H9 (cell line): ENCODE data around the gene HOXD4. TPM values are rescaled to one million over a fixed set of nuclear protein-coding genes. Genes with fewer than 3 reads are reported as not detected.

Source experiments
- DNase-seq: peaks from one replicate; pipeline ENCODE4 v3.0.0-alpha.2; 2017
- H2AFZ ChIP-seq: one replicate; pipeline ENCODE4 v1.6.1; 2013; ENCODE audit warnings: mild to moderate bottlenecking, low read length, control low read depth, moderate library complexity
- H2AK5ac ChIP-seq: 2 replicates; pipeline ENCODE4 v1.6.1; 2013; ENCODE audit warnings: low read length, control low read depth, mixed read lengths; ENCODE audit not compliant: insufficient read length
- H2BK120ac ChIP-seq: one replicate; pipeline ENCODE4 v1.6.1; 2013; ENCODE audit warnings: low read depth, mild to moderate bottlenecking, low read length, control low read depth, inconsistent platforms; ENCODE audit not compliant: poor library complexity, severe bottlenecking
- H2BK12ac ChIP-seq: 2 replicates; pipeline ENCODE4 v1.6.1; 2013; ENCODE audit warnings: low read length, control low read depth, mixed read lengths, low read depth; ENCODE audit not compliant: insufficient read length
- H2BK15ac ChIP-seq: 2 replicates; pipeline ENCODE4 v1.6.1; 2013; ENCODE audit warnings: low read depth, low read length, control low read depth
- H2BK20ac ChIP-seq: one replicate; pipeline ENCODE4 v1.6.1; 2013; ENCODE audit warnings: low read depth, mild to moderate bottlenecking, low read length, control low read depth, inconsistent platforms; ENCODE audit not compliant: poor library complexity, severe bottlenecking
- H2BK5ac ChIP-seq: 2 replicates; pipeline ENCODE4 v1.6.1; 2013; ENCODE audit warnings: low read length, control low read depth, mixed read lengths; ENCODE audit not compliant: insufficient read length
- H3K14ac ChIP-seq: 2 replicates; pipeline ENCODE4 v1.6.1; 2013; ENCODE audit warnings: low read length, control low read depth; ENCODE audit not compliant: insufficient read depth
- H3K18ac ChIP-seq: 2 replicates; pipeline ENCODE4 v1.6.1; 2013; ENCODE audit warnings: low read depth, mild to moderate bottlenecking, mixed read lengths, low read length, control low read depth; ENCODE audit not compliant: insufficient read length
- H3K23ac ChIP-seq: 2 replicates; pipeline ENCODE4 v1.6.1; 2013; ENCODE audit warnings: low read length, control low read depth, mixed read lengths, low read depth; ENCODE audit not compliant: insufficient read length
- H3K23me2 ChIP-seq: 2 replicates; pipeline ENCODE4 v1.6.1; 2013; ENCODE audit warnings: low read depth, mild to moderate bottlenecking, mixed read lengths, low read length, control low read depth; ENCODE audit not compliant: insufficient read length, poor library complexity, severe bottlenecking
- H3K27ac ChIP-seq: 2 replicates; pipeline ENCODE4 v1.5.1; 2013; ENCODE audit warnings: low read length, control low read depth, mixed read lengths, low read depth; ENCODE audit not compliant: insufficient read length
- H3K27me3 ChIP-seq: 2 replicates; pipeline ENCODE4 v1.6.1; 2013; ENCODE audit warnings: low read length, control low read depth, inconsistent platforms; ENCODE audit not compliant: insufficient read depth
- H3K4ac ChIP-seq: 2 replicates; pipeline ENCODE4 v1.6.1; 2013; ENCODE audit warnings: low read depth, mild to moderate bottlenecking, control low read depth, inconsistent platforms, low read length, moderate library complexity
- H3K4me1 ChIP-seq: 2 replicates; pipeline ENCODE4 v1.6.1; 2013; ENCODE audit warnings: low read length, control low read depth, inconsistent platforms; ENCODE audit not compliant: insufficient read depth
- H3K4me2 ChIP-seq: 2 replicates; pipeline ENCODE4 v1.6.1; 2013; ENCODE audit warnings: low read length, control low read depth, mixed read lengths; ENCODE audit not compliant: insufficient read length, insufficient read depth
- H3K56ac ChIP-seq: 2 replicates; pipeline ENCODE4 v1.6.1; 2013; ENCODE audit warnings: low read depth, mild to moderate bottlenecking, mixed read lengths, low read length, control low read depth; ENCODE audit not compliant: insufficient read length
- H3K79me1 ChIP-seq: 2 replicates; pipeline ENCODE4 v1.6.1; 2013; ENCODE audit warnings: low read depth, mild to moderate bottlenecking, moderate library complexity, low read length, control low read depth, inconsistent platforms; ENCODE audit not compliant: insufficient read depth, poor library complexity, severe bottlenecking
- H3K79me2 ChIP-seq: 2 replicates; pipeline ENCODE4 v1.6.1; 2013; ENCODE audit warnings: low read length, control low read depth, inconsistent platforms; ENCODE audit not compliant: insufficient read depth
- H3K9ac ChIP-seq: 2 replicates; pipeline ENCODE4 v1.6.1; 2013; ENCODE audit warnings: low read length, control low read depth, mixed read lengths; ENCODE audit not compliant: insufficient read length; ENCODE audit errors: extremely low read depth
- H3K9me3 ChIP-seq: one replicate; pipeline ENCODE4 v1.6.1; 2013; ENCODE audit warnings: low read depth, low read length, inconsistent platforms; ENCODE audit not compliant: control insufficient read depth
- H3T11ph ChIP-seq: one replicate; pipeline ENCODE4 v1.6.1; 2013; ENCODE audit warnings: mild to moderate bottlenecking, low read length, control low read depth, inconsistent platforms
- H4K20me1 ChIP-seq: one replicate; pipeline ENCODE4 v1.6.1; 2013; ENCODE audit not compliant: control insufficient read depth, insufficient read length, insufficient read depth
- H4K5ac ChIP-seq: 2 replicates; pipeline ENCODE4 v1.6.1; 2013; ENCODE audit warnings: low read depth, mild to moderate bottlenecking, mixed read lengths, low read length, control low read depth; ENCODE audit not compliant: insufficient read length
- H4K8ac ChIP-seq: replicated peaks from 2 replicates; pipeline ENCODE4 v1.6.1; 2013; ENCODE audit warnings: low read length, control low read depth, mixed read lengths, low read depth; ENCODE audit not compliant: insufficient read length
- H4K91ac ChIP-seq: 2 replicates; pipeline ENCODE4 v1.6.1; 2013; ENCODE audit warnings: low read depth, mild to moderate bottlenecking, moderate library complexity, mixed read lengths, low read length, control low read depth; ENCODE audit not compliant: insufficient read length
- H3K27ac Mint-ChIP-seq, 3 experiments: 2 replicates in 2 of 3; 3 replicates in 1 of 3; pipeline ENCODE4 v1.8.0; 2020 to 2021; ENCODE audit warnings: mixed read lengths in 3 of 3, mild to moderate bottlenecking in 1 of 3, moderate library complexity in 1 of 3
- H3K27me3 Mint-ChIP-seq: 2 replicates; pipeline ENCODE4 v1.8.0; 2021; ENCODE audit warnings: low read depth, mild to moderate bottlenecking, moderate library complexity, mixed read lengths
- H3K36me3 Mint-ChIP-seq, 3 experiments: 2 replicates in 2 of 3; 3 replicates in 1 of 3; pipeline ENCODE4 v1.8.0; 2020 to 2021; ENCODE audit warnings: low read depth in 3 of 3, mixed read lengths in 3 of 3; ENCODE audit not compliant: insufficient read depth in 1 of 3
- H3K4me1 Mint-ChIP-seq, 2 experiments: 2 replicates each; pipeline ENCODE4 v1.8.0; 2020; ENCODE audit warnings: mixed read lengths in 2 of 2
- H3K4me3 Mint-ChIP-seq, 2 experiments: 2 replicates in 1 of 2; 3 replicates in 1 of 2; pipeline ENCODE4 v1.8.0; 2020 to 2021; ENCODE audit warnings: mild to moderate bottlenecking in 2 of 2, mixed read lengths in 2 of 2, moderate library complexity in 1 of 2
- H3K9me3 Mint-ChIP-seq, 2 experiments: 2 replicates in 1 of 2; 3 replicates in 1 of 2; pipeline ENCODE4 v1.8.0; 2020; ENCODE audit warnings: mild to moderate bottlenecking in 2 of 2, mixed read lengths in 2 of 2, moderate library complexity in 1 of 2
- CTCF ChIP-seq: fragments of 200-600 bp; sonication (generic); conservative IDR thresholded peaks from 3 replicates; pipeline ENCODE4 v1.8.0; 2021; ENCODE audit warnings: antibody characterized with exemption, mild to moderate bottlenecking
- WGBS: extraction: QIAGEN DNeasy Blood & Tissue Kit; methylation state at CpG from one replicate; pipeline ENCODE4 v1.1.7; 2013; ENCODE audit warnings: missing lambda C conversion rate, low lambda C conversion rate, mixed read lengths; ENCODE audit not compliant: insufficient read length; ENCODE audit errors: extremely low coverage; 5-methylcytosine and 5-hydroxymethylcytosine counted together
- total RNA-seq: library from RNA; stranded (reverse); gene quantifications from 2 replicates; pipeline ENCODE4 v1.2.1, GENCODE V29; 2021

HOXD4 gene
- total RNA-seq, 1 experiment from 2014 or later: not detected

GRCh38 chr2:176102309-176102866, 49.0 kb upstream of the HOXD4 start:
- H4K20me1 ChIP-seq: no peaks in the 10 kb centered on the region
- no peak overlapping the region for H3K18ac ChIP-seq
- H3T11ph ChIP-seq: no peak overlapping the region
- Mint-ChIP-seq H3K4me3 (no peak overlapping the region; a peak in 1 of 5 replicates), H3K27me3 (peaks cover 100% of the 10 kb centered on the region), H3K9me3 (peaks cover 5 to 19% of the 10 kb centered on the region in 2 experiments), H3K4me1 (peaks cover 28 to 47% of the 10 kb centered on the region in 2 experiments), H3K36me3 (no peaks in the 10 kb centered on the region; a peak in 2 of 7 replicates), H3K27ac (no peak overlapping the region)
- no peaks in the 10 kb centered on the region for H3K79me1 ChIP-seq
- H3K79me2 ChIP-seq: no peaks in the 10 kb centered on the region
- no peak overlapping the region for H3K23ac ChIP-seq
- H4K8ac ChIP-seq: no peak overlapping the region
- no peak for DNase-seq
- H3K4me1 ChIP-seq: peaks cover 3% of the 10 kb centered on the region; the same call in 1 of the 2 replicates
- H4K5ac ChIP-seq: no peak overlapping the region
- no peak overlapping the region for H3K4me2 ChIP-seq
- H3K27ac ChIP-seq: no peak overlapping the region
- H3K27me3 ChIP-seq: peaks cover 94% of the 10 kb centered on the region
- H2BK120ac ChIP-seq: no peak overlapping the region
- no peak overlapping the region for H2BK20ac ChIP-seq
- H2BK15ac ChIP-seq: no peak overlapping the region
- H3K9ac ChIP-seq: no peak overlapping the region
- no peak overlapping the region for H4K91ac ChIP-seq
- no peak overlapping the region for H2AFZ ChIP-seq
- WGBS: no CpG with 5 or more reads among the region's 7 CpGs
- H2BK12ac ChIP-seq: no peak overlapping the region
- H3K14ac ChIP-seq: no peak overlapping the region
- H3K56ac ChIP-seq: no peak overlapping the region
- H2AK5ac ChIP-seq: no peak overlapping the region
- H3K23me2 ChIP-seq: peaks cover 5% of the 10 kb centered on the region
- H3K4ac ChIP-seq: no peak overlapping the region
- no peaks in the 10 kb centered on the region for H3K9me3 ChIP-seq
- H2BK5ac ChIP-seq: no peak overlapping the region
- TF ChIP-seq CTCF: no peak
